Neural cell (in vitro differentiated cells): ENCODE results near the gene STARD7. TPM values are rescaled to one million over a fixed set of nuclear protein-coding genes. Genes with fewer than 3 reads are reported as not detected.

ENCODE experiments used
- H2AFZ ChIP-seq: fragments of 200-600, 300-800 bp; sonication (generic), shearing (Covaris generic); 2 replicates; pipeline ENCODE4 v1.6.0; 2014; ENCODE audit warnings: low read depth, mild to moderate bottlenecking, antibody characterized with exemption, low read length, moderate library complexity
- H3F3A ChIP-seq: fragments of 200-600 bp; shearing (Covaris generic); 2 replicates; pipeline ENCODE4 v1.6.1; 2016; ENCODE audit warnings: mild to moderate bottlenecking, moderate library complexity, mixed read lengths, antibody characterized with exemption, low read length; ENCODE audit not compliant: insufficient read depth, poor library complexity, severe bottlenecking
- H3K27ac ChIP-seq: fragments of 200-600, 300-800 bp; sonication (generic), shearing (Covaris generic); 2 replicates; pipeline ENCODE4 v1.5.1; 2014; ENCODE audit warnings: mild to moderate bottlenecking, low read length, moderate library complexity
- H3K27me3 ChIP-seq: fragments of 300-800, 200-600 bp; sonication (generic), shearing (Covaris generic); 2 replicates; pipeline ENCODE4 v1.6.0; 2014; ENCODE audit warnings: mild to moderate bottlenecking, low read depth, low read length, moderate library complexity; ENCODE audit not compliant: insufficient read depth
- H3K36me3 ChIP-seq: fragments of 300-800, 200-600 bp; sonication (generic), shearing (Covaris generic); 2 replicates; pipeline ENCODE4 v1.5.1; 2014; ENCODE audit warnings: mild to moderate bottlenecking, antibody characterized with exemption, low read length, moderate library complexity; ENCODE audit not compliant: insufficient read depth
- H3K4me2 ChIP-seq: fragments of 300-800, 200-600 bp; sonication (generic), shearing (Covaris generic); 2 replicates; pipeline ENCODE4 v1.6.0; 2014; ENCODE audit warnings: mild to moderate bottlenecking, low read length
- H3K4me3 ChIP-seq: fragments of 300-800, 200-600 bp; sonication (generic), shearing (Covaris generic); 2 replicates; pipeline ENCODE4 v1.5.1; 2014; ENCODE audit warnings: mild to moderate bottlenecking, low read length, moderate library complexity
- H3K79me2 ChIP-seq: fragments of 200-600 bp; shearing (Covaris generic); replicated peaks from 2 replicates; pipeline ENCODE4 v1.6.0; 2014; ENCODE audit warnings: mild to moderate bottlenecking, low read length, moderate library complexity; ENCODE audit not compliant: insufficient read depth
- H3K9ac ChIP-seq: fragments of 300-800, 200-600 bp; sonication (generic), shearing (Covaris generic); 2 replicates; pipeline ENCODE4 v1.6.1; 2016; ENCODE audit warnings: mild to moderate bottlenecking, low read length, mixed read lengths
- H3K9me2 ChIP-seq: fragments of 200-600 bp; shearing (Covaris generic); 2 replicates; pipeline ENCODE4 v1.6.1; 2016; ENCODE audit warnings: mild to moderate bottlenecking, low read length, mixed read lengths; ENCODE audit not compliant: insufficient read depth
- H3K9me3 ChIP-seq: fragments of 200-600, 300-800 bp; sonication (generic), shearing (Covaris generic); 2 replicates; pipeline ENCODE4 v1.6.1; 2016; ENCODE audit warnings: mild to moderate bottlenecking, mixed run types, low read length, moderate library complexity, mixed read lengths
- H4K20me1 ChIP-seq: fragments of 200-600 bp; shearing (Covaris generic); 2 replicates; pipeline ENCODE4 v1.6.1; 2016; ENCODE audit warnings: mild to moderate bottlenecking, mixed run types; ENCODE audit not compliant: insufficient read depth
- EP300 ChIP-seq: fragments of 450-650 bp; conservative IDR thresholded peaks from 2 replicates; pipeline ENCODE4 v1.6.1; 2014; ENCODE audit warnings: antibody characterized with exemption, mild to moderate bottlenecking, moderate library complexity; ENCODE audit not compliant: poor library complexity, severe bottlenecking
- EZH2 ChIP-seq: fragments of 200-600, 300-800 bp; shearing (Covaris generic), sonication (generic); IDR thresholded peaks from 2 replicates; pipeline ENCODE4 v1.6.1; 2014; ENCODE audit warnings: antibody characterized with exemption, low read length, borderline replicate concordance, mild to moderate bottlenecking; ENCODE audit not compliant: insufficient read depth, poor library complexity, severe bottlenecking
- MXI1 ChIP-seq: fragments of 450-650 bp; conservative IDR thresholded peaks from 2 replicates; pipeline ENCODE4 v1.6.1; 2014; ENCODE audit warnings: antibody characterized with exemption, mild to moderate bottlenecking; ENCODE audit not compliant: poor library complexity, severe bottlenecking
- POLR2AphosphoS5 ChIP-seq: IDR thresholded peaks from 2 replicates; pipeline ENCODE4 v1.6.1; 2012
- RAD21 ChIP-seq: fragments of 450-650 bp; conservative IDR thresholded peaks from 2 replicates; pipeline ENCODE4 v1.6.1; 2014; ENCODE audit warnings: antibody characterized with exemption, mild to moderate bottlenecking, moderate library complexity
- SMC3 ChIP-seq: fragments of 450-650 bp; conservative IDR thresholded peaks from 2 replicates; pipeline ENCODE4 v1.6.1; 2014; ENCODE audit warnings: antibody characterized with exemption, mild to moderate bottlenecking, moderate library complexity; ENCODE audit not compliant: poor library complexity
- TAF1 ChIP-seq: IDR thresholded peaks from 2 replicates; pipeline ENCODE4 v1.6.1; 2012; ENCODE audit warnings: low read depth
- polyA plus RNA-seq: library from polyadenylated mRNA; depleted of rRNA; stranded (reverse); fragments of >200 nt; gene quantifications from 2 replicates; pipeline ENCODE4 v1.2.3, GENCODE V29; 2014
- TF ChIP-seq, protein P1 (sequence below): fragments of 450-650 bp; IDR thresholded peaks from 2 replicates; pipeline ENCODE4 v1.5.1; 2014; ENCODE audit warnings: antibody characterized with exemption, mild to moderate bottlenecking, moderate library complexity; ENCODE audit not compliant: poor library complexity, severe bottlenecking
- TF ChIP-seq, protein P2 (sequence below): IDR thresholded peaks from 2 replicates; pipeline ENCODE4 v1.6.1; 2012; ENCODE audit warnings: borderline replicate concordance

STARD7 gene
- polyA plus RNA-seq, 1 donor from 2014 or later = 155 TPM

- Histone ChIP-seq H3K79me2 (no peaks in the 10 kb centered on the region), H3K9me3 (no peaks in the 10 kb centered on the region), H3K27me3 (no peaks in the 10 kb centered on the region), H3K4me3 (no peak overlapping the region), H3K27ac (no peak overlapping the region), H3K4me2 (no peak overlapping the region), H3K9ac (no peak overlapping the region), H3F3A (no peaks in the 10 kb centered on the region), H3K9me2 (no peaks in the 10 kb centered on the region), H4K20me1 (no peaks in the 10 kb centered on the region), H3K36me3 (no peaks in the 10 kb centered on the region), H2AFZ (no peak overlapping the region)
- TF ChIP-seq MXI1 = no peak
- TF ChIP-seq, protein P1, sequence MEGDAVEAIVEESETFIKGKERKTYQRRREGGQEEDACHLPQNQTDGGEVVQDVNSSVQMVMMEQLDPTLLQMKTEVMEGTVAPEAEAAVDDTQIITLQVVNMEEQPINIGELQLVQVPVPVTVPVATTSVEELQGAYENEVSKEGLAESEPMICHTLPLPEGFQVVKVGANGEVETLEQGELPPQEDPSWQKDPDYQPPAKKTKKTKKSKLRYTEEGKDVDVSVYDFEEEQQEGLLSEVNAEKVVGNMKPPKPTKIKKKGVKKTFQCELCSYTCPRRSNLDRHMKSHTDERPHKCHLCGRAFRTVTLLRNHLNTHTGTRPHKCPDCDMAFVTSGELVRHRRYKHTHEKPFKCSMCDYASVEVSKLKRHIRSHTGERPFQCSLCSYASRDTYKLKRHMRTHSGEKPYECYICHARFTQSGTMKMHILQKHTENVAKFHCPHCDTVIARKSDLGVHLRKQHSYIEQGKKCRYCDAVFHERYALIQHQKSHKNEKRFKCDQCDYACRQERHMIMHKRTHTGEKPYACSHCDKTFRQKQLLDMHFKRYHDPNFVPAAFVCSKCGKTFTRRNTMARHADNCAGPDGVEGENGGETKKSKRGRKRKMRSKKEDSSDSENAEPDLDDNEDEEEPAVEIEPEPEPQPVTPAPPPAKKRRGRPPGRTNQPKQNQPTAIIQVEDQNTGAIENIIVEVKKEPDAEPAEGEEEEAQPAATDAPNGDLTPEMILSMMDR = no peak
These were observed 50.1 kb downstream of the STARD7 start for GRCh38 chr2:96158554-96158940.

GRCh38 chr2:96157649-96158553 is 50.7 kb downstream of the STARD7 start:
- Histone ChIP-seq H4K20me1 (no peaks in the 10 kb centered on the region), H2AFZ (no peak overlapping the region), H3K27ac (no peak overlapping the region), H3K9me2 (no peaks in the 10 kb centered on the region), H3K4me3 (no peak overlapping the region), H3K27me3 (no peaks in the 10 kb centered on the region), H3K9ac (no peak overlapping the region), H3K4me2 (no peak overlapping the region), H3K9me3 (no peaks in the 10 kb centered on the region), H3F3A (no peaks in the 10 kb centered on the region), H3K79me2 (no peaks in the 10 kb centered on the region), H3K36me3 (no peaks in the 10 kb centered on the region)
- TF ChIP-seq RAD21 (no peak), MXI1 (no peak), EZH2 (no peak), SMC3 (no peak), POLR2AphosphoS5 (no peak), EP300 (no peak), TAF1 (no peak)
- TF ChIP-seq, protein P2, sequence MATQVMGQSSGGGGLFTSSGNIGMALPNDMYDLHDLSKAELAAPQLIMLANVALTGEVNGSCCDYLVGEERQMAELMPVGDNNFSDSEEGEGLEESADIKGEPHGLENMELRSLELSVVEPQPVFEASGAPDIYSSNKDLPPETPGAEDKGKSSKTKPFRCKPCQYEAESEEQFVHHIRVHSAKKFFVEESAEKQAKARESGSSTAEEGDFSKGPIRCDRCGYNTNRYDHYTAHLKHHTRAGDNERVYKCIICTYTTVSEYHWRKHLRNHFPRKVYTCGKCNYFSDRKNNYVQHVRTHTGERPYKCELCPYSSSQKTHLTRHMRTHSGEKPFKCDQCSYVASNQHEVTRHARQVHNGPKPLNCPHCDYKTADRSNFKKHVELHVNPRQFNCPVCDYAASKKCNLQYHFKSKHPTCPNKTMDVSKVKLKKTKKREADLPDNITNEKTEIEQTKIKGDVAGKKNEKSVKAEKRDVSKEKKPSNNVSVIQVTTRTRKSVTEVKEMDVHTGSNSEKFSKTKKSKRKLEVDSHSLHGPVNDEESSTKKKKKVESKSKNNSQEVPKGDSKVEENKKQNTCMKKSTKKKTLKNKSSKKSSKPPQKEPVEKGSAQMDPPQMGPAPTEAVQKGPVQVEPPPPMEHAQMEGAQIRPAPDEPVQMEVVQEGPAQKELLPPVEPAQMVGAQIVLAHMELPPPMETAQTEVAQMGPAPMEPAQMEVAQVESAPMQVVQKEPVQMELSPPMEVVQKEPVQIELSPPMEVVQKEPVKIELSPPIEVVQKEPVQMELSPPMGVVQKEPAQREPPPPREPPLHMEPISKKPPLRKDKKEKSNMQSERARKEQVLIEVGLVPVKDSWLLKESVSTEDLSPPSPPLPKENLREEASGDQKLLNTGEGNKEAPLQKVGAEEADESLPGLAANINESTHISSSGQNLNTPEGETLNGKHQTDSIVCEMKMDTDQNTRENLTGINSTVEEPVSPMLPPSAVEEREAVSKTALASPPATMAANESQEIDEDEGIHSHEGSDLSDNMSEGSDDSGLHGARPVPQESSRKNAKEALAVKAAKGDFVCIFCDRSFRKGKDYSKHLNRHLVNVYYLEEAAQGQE = no peak
- TF ChIP-seq, protein P1 = no peak
